GM10266 (cell line): Measurements from ENCODE around the gene SLIT3.

Experiments
- DNase-seq: peaks from one replicate; pipeline ENCODE4 v3.0.0; 2012; ENCODE audit errors: extremely low spot score
- TF ChIP-seq, protein P1 (sequence below): IDR thresholded peaks from 2 replicates; pipeline ENCODE4 v1.5.1; 2012; ENCODE audit warnings: mild to moderate bottlenecking, low read depth; ENCODE audit not compliant: control insufficient read depth, insufficient read depth; ENCODE audit errors: missing control alignments

SLIT3 gene

DNA sequence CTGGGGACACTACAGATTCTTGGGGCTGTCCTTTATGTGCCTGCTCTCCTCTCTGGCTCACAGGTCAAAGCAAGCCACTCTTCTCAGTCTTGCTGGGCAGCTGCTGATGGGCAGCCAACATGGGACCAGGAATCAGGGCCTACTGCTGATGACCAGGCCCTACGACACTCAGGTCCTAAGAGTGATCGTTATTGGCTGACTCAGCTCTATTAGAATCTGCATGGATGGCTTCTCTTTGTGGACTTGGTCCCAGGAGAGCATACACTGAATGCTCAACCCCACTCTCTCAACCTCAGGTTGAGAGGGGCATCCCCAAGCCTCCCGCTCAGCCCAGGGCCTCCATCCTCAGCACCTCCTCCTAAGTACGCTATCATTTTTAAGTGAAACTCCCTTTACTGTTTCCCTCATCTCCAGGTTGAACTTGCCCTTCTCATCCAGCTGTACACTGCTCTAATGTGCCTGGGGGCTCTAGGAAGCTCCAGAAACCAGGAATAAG is 471.0 kb downstream of the SLIT3 start:
- TF ChIP-seq, protein P1, sequence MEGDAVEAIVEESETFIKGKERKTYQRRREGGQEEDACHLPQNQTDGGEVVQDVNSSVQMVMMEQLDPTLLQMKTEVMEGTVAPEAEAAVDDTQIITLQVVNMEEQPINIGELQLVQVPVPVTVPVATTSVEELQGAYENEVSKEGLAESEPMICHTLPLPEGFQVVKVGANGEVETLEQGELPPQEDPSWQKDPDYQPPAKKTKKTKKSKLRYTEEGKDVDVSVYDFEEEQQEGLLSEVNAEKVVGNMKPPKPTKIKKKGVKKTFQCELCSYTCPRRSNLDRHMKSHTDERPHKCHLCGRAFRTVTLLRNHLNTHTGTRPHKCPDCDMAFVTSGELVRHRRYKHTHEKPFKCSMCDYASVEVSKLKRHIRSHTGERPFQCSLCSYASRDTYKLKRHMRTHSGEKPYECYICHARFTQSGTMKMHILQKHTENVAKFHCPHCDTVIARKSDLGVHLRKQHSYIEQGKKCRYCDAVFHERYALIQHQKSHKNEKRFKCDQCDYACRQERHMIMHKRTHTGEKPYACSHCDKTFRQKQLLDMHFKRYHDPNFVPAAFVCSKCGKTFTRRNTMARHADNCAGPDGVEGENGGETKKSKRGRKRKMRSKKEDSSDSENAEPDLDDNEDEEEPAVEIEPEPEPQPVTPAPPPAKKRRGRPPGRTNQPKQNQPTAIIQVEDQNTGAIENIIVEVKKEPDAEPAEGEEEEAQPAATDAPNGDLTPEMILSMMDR = no peak
- DNase-seq = no peak

DNA sequence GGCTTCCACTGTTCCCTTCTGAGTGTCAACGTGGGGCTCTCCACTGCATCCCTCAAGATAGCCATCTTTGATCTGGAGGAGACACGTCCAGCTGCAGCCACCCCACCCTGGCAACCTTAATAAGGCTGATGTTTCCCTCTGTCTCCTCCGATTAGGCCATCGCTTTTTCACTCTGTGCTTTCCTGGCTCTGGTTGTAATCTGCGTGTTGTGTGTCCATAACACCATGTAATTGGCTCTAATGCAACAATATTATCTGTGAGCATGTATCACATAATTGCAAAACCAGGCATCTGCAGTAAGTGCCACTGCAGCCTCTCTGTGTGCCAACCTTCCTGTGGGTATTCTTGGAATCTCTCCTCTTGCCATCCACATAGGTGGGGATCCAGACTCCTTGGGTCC is 471.9 kb downstream of the SLIT3 start:
- DNase-seq = no peak
- TF ChIP-seq, protein P1 = no peak

DNA sequence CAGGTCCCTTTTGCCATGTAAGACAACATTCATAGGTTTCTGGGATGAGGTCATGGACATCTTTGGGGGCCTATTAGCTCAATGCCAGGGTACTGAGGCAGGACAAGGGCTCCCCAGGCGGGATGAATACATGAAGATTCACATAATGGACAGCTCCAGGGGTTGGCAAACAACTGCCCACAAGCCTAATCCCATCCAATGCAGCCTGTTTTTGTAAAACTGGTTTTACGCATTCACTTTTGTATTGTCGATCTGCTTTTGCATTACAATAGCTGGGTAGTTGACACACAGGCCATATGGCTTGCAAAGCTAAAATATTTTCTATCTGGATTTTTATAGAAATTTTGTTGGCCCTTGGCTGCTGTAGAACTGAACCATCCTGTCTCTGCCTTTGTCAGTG is 473.3 kb downstream of the SLIT3 start:
- no peak for DNase-seq
- TF ChIP-seq, protein P1 = no peak

DNA sequence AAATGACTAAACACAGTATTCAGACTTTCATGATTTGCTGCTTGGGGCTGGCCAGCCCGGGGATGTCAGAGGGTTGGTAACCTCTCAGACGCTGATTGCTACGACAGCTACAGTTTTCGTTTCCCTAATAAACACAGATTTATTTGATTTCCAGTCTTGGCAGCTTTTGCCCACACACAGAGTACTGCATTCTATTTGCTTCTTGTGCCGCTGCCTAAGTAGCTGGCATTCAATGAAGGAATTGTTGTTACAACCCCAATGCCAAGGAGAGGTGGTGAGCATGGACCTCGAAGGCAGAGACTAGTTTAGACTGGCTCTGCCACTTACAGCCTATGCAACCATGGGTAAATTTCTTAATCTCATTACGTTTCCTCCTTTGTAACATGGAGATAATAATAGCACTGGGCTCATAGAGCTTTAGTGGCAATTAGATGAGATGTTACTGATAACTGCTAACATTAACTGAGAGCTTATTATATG is 474.7 kb downstream of the SLIT3 start:
- TF ChIP-seq, protein P1 = no peak
- DNase-seq = no peak

DNA sequence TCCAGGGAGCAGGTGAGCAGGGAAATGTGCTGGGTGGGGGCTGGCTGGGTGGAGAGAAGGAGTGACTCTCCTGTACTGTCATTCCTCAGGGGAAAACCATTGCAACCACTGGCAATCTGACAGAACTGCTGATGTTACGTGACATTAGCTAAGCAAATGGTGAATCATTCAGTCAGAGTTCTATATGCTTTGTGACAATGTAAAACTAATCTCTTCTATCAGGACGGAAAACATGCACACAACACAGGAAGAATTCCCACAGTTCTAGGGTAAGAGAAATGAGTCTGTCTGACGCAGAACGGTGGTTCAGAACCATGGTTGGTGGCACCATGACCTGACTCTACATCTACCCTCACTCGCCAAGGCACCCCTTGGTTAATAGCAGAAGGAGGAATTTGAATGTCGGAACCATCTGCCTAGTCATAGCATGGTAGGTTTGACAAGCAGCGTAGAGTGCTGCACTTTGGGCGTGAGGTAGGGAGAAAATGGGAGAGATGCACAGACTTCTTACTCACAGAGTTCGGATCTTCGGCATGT is 478.1 kb downstream of the SLIT3 start:
- DNase-seq = no peak
- TF ChIP-seq, protein P1 = no peak

DNA sequence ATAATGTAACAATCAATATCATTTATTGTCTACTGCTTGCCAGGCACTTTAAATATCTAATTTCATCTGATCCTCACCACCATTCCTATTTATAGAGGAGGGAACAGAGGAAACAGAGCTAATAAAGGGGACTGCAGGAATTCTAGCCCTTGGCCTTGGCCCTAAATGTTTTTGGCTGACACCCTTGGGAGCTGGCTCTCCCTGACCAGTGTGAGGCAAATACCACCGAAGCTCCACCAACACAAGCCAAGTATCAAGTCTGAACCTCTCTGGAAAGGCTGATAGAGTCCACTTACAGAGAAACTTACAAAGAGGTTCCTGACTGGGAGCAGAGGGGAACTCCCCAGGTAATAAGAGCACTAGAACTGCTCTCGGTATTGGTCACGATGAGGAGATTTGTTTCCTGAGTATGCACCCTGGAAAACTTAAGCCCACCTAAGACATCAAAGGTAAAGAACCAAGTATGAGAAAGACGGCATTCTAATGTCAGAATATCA is 478.6 kb downstream of the SLIT3 start:
- no peak for DNase-seq
- TF ChIP-seq, protein P1 = no peak

DNA sequence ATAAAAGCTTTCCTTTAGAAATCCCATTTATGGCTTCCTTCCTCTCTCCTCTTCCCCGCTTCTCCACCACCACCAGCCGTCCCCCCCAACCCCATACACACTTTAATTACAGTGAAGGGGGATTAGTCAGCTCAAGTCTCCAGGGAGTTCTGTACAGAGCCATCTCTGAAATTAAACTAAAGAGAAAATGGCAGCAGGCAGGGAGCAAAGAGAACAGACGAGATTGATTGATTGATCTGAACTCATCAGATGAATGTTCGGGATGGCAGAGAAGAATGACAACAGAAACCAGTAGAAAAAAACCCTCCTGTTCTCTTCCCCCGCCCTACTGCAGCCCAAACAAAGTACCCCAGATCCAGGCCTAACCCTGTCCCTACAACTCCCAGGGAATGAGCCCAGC is 480.1 kb downstream of the SLIT3 start:
- TF ChIP-seq, protein P1 = no peak
- no peak for DNase-seq
